Measurements from ENCODE around the gene TMEM229A.
"Not testable (repeated sequence)": the region's sequence is repeated elsewhere in the genome, so short reads cannot be mapped to it uniquely, and the experiment has no call there.

Gene TMEM229A

GRCh38 chr7:124032369-124033094 lies at the start of gene TMEM229A:
TSS of gene TMEM229A (minus strand) at chr7:124033067. CDS start at chr7:124033003, 64 bp downstream.
- no peak for TF ChIP-seq GATA1 (IDR thresholded peaks at IDR 0.05; ENCODE audit: low read depth, low read length)
- no peak for TF ChIP-seq POLR2A (IDR thresholded peaks at IDR 0.05; ENCODE audit: low read length)
- no peak for DNase-seq

- DNase-seq: not testable (repeated sequence)
These were observed 49.4 kb upstream of the TMEM229A start for GRCh38 chr7:124082234-124082633.

GRCh38 chr7:124077546-124077945 lies 44.7 kb upstream of the TMEM229A start:
- no peak for DNase-seq
- no peak for TF ChIP-seq POLR2A (IDR thresholded peaks at IDR 0.05; ENCODE audit: low read length)
- no peak for TF ChIP-seq GATA1 (IDR thresholded peaks at IDR 0.05; ENCODE audit: low read depth, low read length)

GRCh38 chr7:124076841-124077240 lies 44.0 kb upstream of the TMEM229A start:
- DNase-seq: no peak
- TF ChIP-seq GATA1 (IDR thresholded peaks at IDR 0.05; ENCODE audit: low read depth, low read length): no peak
- no peak for TF ChIP-seq POLR2A (IDR thresholded peaks at IDR 0.05; ENCODE audit: low read length)

- no peak for TF ChIP-seq GATA1 (IDR thresholded peaks at IDR 0.05; ENCODE audit: low read depth, low read length)
- no peak for TF ChIP-seq POLR2A (IDR thresholded peaks at IDR 0.05; ENCODE audit: low read length)
- no peak for DNase-seq
These were observed 41.1 kb upstream of the TMEM229A start for GRCh38 chr7:124074007-124074406.

GRCh38 chr7:124073310-124073645 lies 40.4 kb upstream of the TMEM229A start:
- TF ChIP-seq GATA1 (IDR thresholded peaks at IDR 0.05; ENCODE audit: low read depth, low read length): no peak
- no peak for TF ChIP-seq POLR2A (IDR thresholded peaks at IDR 0.05; ENCODE audit: low read length)
- DNase-seq: no peak

- TF ChIP-seq POLR2A (IDR thresholded peaks at IDR 0.05; ENCODE audit: low read length): no peak
- no peak for TF ChIP-seq GATA1 (IDR thresholded peaks at IDR 0.05; ENCODE audit: low read depth, low read length)
- DNase-seq: no peak
These were observed 39.9 kb upstream of the TMEM229A start for GRCh38 chr7:124072603-124073309.

GRCh38 chr7:124071843-124072242 lies 39.0 kb upstream of the TMEM229A start:
- TF ChIP-seq POLR2A (IDR thresholded peaks at IDR 0.05; ENCODE audit: low read length): no peak
- no peak for TF ChIP-seq GATA1 (IDR thresholded peaks at IDR 0.05; ENCODE audit: low read depth, low read length)
- no peak for DNase-seq

- no peak for DNase-seq
- TF ChIP-seq GATA1 (IDR thresholded peaks at IDR 0.05; ENCODE audit: low read depth, low read length): no peak
- TF ChIP-seq POLR2A (IDR thresholded peaks at IDR 0.05; ENCODE audit: low read length): no peak
These were observed 29.3 kb upstream of the TMEM229A start for GRCh38 chr7:124062171-124062570.

GRCh38 chr7:124060528-124060927 lies 27.7 kb upstream of the TMEM229A start:
- TF ChIP-seq POLR2A (IDR thresholded peaks at IDR 0.05; ENCODE audit: low read length) (no peak), GATA1 (IDR thresholded peaks at IDR 0.05; ENCODE audit: low read depth, low read length) (no peak)
- DNase-seq: no peak

- TF ChIP-seq POLR2A (IDR thresholded peaks at IDR 0.05; ENCODE audit: low read length): no peak
- TF ChIP-seq GATA1 (IDR thresholded peaks at IDR 0.05; ENCODE audit: low read depth, low read length): no peak
- no peak for DNase-seq
These were observed 26.5 kb upstream of the TMEM229A start for GRCh38 chr7:124059375-124059774.

- no peak for DNase-seq
- no peak for TF ChIP-seq POLR2A (IDR thresholded peaks at IDR 0.05; ENCODE audit: low read length)
- TF ChIP-seq GATA1 (IDR thresholded peaks at IDR 0.05; ENCODE audit: low read depth, low read length): no peak
These were observed 25.6 kb upstream of the TMEM229A start for GRCh38 chr7:124058515-124058914.

GRCh38 chr7:124057872-124058271 lies 25.0 kb upstream of the TMEM229A start:
- DNase-seq: no peak
- no peak for TF ChIP-seq POLR2A (IDR thresholded peaks at IDR 0.05; ENCODE audit: low read length)

GRCh38 chr7:124056234-124056633 lies 23.4 kb upstream of the TMEM229A start:
- DNase-seq: no peak
- TF ChIP-seq POLR2A (IDR thresholded peaks at IDR 0.05; ENCODE audit: low read length) (no peak), GATA1 (IDR thresholded peaks at IDR 0.05; ENCODE audit: low read depth, low read length) (no peak)

- TF ChIP-seq POLR2A (IDR thresholded peaks at IDR 0.05; ENCODE audit: low read length): no peak
- TF ChIP-seq GATA1 (IDR thresholded peaks at IDR 0.05; ENCODE audit: low read depth, low read length): no peak
- DNase-seq: no peak
These were observed 19.0 kb upstream of the TMEM229A start for GRCh38 chr7:124051681-124052377.
